HCEC 1CT (cell line): ENCODE data around the gene FLVCR2.

Experiments used
- DNase-seq: peaks from one replicate; pipeline ENCODE4 v3.0.0-alpha.2; 2017

FLVCR2 gene

GRCh38 chr14:75559045-75559444 is 19.4 kb upstream of the FLVCR2 start:
- no peak for DNase-seq

GRCh38 chr14:75559451-75560222 is 18.8 kb upstream of the FLVCR2 start:
- peak; percentile 54 for DNase-seq

- peak; percentile 71 for DNase-seq
Observed at GRCh38 chr14:75561013-75561432, 17.4 kb upstream of the FLVCR2 start.

DNA sequence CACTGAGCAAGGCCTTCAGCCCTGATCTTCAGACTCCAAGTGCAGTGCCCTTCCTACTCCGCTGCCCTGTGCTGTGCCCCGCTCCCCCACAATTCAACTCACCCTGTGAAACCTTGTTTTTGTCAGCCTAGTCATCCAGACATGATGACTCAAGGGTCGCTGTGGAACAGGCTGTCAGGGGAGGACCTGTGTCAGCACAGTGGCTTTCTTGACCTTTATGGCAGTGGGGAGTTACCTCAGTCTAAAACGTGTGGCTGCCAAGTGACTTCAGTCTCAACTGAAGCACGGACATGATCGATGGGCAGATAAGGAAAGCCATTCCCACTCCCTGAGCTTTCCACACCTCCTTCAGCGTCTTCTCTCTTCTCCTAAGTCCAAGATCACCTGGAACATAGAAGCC is 16.3 kb upstream of the FLVCR2 start:
- no peak for DNase-seq

DNA sequence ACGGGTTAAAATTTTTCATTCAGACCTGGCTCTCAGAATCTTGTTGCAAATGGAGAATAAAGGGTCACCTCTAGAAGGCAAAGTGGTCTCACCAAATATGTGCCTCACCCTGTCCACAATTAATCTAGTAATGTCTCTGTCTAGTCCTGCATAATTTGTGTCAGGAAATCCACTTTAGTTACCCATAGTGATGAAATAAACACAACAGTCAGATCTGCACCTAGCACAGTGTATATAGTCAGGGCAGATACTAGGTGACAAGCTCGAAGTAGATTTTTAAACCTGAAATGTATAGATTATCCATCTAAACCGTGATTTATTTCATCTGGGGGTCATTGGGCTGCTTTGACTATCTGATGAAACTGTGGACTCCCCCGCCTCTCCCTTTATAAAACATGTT is 15.9 kb upstream of the FLVCR2 start:
- no peak for DNase-seq

DNA sequence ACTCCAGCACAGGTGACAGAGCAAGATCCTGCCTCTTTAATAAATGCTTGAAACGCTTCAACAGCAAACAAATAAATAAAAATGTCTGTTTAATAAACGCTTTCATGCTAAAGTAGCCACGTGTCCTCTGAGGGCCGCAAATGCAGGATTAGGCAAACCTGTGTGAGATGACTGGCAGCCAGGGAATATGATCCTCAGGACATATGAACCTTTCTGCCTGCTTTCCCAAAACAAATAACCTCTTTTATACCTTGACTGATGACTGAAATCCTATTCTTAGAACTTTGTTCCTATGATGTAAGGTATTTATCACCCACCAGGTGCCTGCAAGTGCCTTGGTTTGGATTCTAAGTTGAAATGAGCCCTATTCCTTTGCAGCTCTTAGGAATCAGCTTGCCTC is 14.5 kb upstream of the FLVCR2 start:
- DNase-seq: no peak

DNA sequence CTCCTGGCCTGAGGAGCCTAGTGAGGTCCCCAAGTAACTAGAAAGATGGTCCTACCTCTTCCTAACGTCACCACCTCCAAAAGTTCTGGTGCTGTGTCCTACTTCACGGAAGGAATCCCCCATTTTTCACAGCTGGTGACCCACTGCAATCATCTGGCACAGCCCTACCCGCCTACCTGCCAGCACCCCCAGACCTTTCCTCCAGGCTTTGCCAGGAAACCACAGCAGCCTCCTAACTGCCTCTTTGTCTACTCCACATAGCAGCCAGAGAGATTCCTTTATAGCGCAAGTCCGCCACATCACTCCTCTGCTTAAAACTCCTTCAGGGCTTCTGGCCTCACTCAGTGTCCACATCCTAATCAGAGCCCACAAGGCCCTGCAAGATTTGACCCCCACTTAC is 13.4 kb upstream of the FLVCR2 start:
- no peak for DNase-seq

GRCh38 chr14:75566321-75566720 is 12.1 kb upstream of the FLVCR2 start:
- no peak for DNase-seq

DNA sequence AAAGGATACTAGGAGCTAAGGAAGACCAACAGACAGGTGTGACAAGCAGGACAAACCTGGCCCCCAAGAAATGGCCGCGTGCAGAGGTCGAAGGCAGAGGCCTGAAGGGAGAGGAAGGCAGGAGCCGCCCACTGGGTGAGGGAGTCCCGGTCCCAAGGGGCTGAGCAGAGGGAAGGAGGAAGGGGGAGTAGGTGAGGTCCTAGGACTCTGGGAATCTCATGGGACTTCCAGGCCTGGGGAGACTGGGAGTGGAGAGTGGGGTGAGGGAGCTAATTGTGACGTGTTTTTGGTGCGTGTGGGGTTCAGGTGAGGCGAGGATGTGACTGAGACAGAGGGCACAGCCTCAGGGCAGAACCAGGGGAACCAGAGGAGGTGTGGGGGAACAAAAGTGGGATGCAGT is 11.7 kb upstream of the FLVCR2 start:
- DNase-seq: no peak

DNA sequence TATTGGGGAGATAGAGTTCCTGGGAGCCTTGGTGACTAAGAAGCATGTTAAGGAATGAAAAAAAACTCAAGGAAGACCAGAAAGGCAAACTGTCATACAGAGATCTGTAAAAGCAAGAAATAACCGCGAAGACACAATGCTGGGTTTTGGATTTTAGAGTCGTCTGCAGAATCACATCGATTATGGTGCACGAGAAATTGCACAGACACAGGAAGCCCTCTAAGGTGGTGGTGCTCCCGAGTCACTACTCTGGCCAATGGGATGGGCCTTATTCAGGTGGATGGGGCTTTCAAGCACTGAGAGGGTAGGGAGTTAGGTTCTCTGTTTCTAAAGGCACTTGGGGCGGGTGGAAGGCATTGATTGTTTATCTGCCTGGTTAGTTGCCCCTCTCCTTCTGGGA is 10.3 kb upstream of the FLVCR2 start:
- DNase-seq: no peak

GRCh38 chr14:75568791-75569190 is 9.6 kb upstream of the FLVCR2 start:
- DNase-seq: no peak

GRCh38 chr14:75570797-75571196 is 7.6 kb upstream of the FLVCR2 start:
- DNase-seq: no peak

DNA sequence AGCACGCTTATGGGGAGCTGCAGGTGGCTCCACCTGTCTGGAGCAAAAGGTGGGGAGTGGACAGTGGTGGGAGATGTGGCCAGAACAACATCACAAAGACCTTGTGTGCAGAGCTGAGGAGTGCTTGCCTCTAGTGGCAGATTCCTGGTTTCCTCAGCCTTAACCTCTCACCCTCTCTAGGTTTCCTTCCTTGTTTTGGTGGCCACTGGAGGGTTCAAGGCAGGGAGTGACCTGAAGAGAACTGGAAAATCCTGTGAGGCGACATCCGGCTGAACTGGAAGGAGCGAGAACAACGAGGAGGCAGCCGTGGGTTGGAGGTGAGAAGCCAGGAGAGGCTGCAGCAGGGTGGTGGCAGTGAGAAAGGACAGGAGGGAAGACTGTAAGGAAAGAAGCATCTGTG is 6.3 kb upstream of the FLVCR2 start:
- no peak for DNase-seq

DNA sequence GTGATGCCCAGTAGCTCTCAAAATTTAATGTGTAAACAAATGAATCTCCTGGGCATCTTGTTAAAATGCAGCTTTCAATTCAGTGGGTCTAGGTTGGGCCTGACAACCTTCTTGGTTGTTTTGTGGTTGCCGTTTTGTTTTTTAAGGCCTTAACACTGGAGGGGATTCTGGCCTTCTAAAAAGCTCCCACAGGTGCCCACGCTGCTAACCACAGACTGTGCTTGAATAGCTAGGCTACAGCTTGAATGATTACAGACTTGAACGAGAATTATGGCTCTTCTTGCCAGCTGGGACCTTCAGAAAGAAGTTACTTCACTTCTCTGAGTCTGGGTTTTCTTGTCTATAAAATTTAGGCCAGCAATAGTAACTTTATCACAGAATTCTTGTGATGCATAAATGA is 1.3 kb upstream of the FLVCR2 start:
- no peak for DNase-seq

DNA sequence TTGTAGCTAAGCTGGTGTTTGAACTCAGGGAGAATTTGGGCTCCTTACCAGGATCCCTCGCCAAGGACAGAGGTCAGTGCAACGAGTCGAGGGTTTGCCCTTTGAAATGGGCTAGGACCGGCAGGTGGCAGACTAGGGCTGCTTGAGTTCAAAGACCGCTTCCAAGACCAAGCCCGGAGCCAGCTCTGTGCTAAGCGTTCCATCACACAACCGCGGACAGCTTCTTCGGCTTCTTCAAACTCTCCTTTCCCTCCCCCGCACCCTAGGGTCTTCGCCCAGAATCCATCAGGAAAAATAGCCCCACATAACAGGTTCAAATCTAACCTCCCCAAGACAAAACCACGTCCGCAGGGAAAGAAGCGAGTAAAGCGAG is 705 bp upstream of the FLVCR2 start:
- DNase-seq: peak; percentile 89

DNA sequence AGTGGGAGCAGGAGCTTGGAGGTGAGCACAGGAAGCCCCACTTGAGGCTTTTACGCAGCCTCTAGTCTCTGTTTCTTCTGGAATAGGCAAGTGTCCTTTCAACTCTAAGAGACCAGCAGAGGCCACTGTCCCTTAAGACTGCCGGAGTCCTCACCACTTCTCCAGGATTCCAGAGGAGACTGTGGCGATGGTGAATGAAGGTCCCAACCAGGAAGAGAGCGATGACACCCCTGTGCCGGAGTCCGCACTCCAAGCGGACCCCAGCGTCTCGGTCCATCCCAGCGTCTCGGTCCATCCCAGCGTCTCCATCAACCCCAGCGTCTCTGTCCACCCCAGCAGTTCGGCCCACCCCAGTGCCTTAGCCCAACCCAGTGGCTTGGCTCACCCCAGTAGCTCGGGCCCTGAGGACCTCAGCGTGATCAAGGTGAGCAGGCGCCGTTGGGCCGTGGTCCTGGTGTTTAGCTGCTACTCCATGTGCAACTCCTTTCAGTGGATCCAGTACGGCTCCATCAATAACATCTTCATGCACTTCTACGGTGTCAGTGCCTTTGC is 442 bp downstream of the FLVCR2 start:
- DNase-seq: peak; percentile 56

- no peak for DNase-seq
Observed at GRCh38 chr14:75579338-75579864, 981 bp downstream of the FLVCR2 start.

DNA sequence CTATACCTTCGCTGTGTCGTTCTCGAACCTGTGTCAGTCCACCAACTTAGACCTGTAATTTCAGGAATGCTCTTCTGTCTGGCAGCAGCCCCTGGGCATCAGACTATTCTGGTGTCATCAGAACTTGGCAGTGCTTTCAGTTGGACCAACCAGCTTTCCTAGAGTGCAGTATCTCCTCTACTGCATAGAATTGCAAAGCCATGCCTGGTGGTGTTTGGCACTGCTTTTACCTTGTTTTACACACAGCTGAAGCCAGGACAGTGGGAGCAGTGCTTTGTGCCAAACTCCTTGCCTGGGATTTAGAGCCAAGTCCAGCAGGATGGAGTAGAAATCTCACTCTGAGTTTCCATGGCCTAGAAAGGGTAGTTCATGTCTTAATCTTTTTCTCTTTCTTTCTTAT is 1.5 kb downstream of the FLVCR2 start:
- DNase-seq: no peak

- DNase-seq: no peak
Observed at GRCh38 chr14:75587388-75587787, 9.0 kb downstream of the FLVCR2 start.

GRCh38 chr14:75589931-75590330 is 11.5 kb downstream of the FLVCR2 start:
- no peak for DNase-seq

- no peak for DNase-seq
Observed at GRCh38 chr14:75591331-75591946, 13.0 kb downstream of the FLVCR2 start.

GRCh38 chr14:75591987-75592575 is 13.7 kb downstream of the FLVCR2 start:
- DNase-seq: no peak

DNA sequence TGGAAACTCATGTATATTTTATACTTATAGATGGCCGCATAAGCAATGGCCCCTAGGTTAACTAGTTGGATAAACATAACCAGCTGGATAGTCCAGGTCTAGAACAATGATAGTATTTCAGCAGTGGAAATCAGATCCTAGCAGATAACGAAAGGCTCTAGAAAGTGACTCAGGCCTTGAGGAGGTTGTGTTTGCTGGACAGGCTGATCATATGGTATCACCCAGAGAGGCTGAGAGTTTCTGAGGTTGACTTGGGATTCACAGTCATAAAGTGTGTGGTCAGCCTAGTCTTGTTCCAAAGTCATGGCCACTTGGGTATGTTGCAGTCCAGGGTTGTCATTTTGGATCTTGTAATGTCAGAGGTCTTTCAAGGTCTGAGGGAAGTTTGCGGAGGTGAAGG is 16.8 kb downstream of the FLVCR2 start:
- DNase-seq: no peak

DNA sequence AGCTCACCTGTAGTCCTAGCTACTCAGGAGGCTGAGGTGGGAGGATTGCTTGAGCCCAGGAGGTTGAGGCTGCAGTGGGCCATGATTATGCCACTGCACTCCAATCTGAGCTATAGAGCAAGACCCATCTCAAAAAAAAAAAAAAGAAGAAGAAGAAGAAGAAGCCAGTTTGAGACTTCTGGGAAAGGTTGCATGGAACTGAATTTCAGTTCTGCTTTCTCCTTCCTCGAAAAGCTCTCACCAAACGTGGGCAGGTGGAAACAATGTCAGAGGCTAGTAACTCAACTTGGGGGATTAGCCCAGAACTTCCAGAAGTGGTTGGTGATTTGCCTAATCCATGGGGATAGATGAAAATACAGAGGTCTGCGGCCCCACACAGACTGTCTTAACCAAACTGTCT is 18.7 kb downstream of the FLVCR2 start:
- DNase-seq: no peak
